Lung (tissue), 12 donors: ENCODE results near the gene RNF151. TPM values are rescaled to one million over a fixed set of nuclear protein-coding genes. Genes with fewer than 3 reads are reported as not detected.

Experiments used
- ATAC-seq: fragments of 200-7000 bp; cut with Tn5 transposase; one replicate; pipeline ENCODE4 v1.9.1; 2020; ENCODE audit warnings: moderate number of reproducible peaks; ENCODE audit not compliant: insufficient read depth, low FRiP score
- DNase-seq, 3 donors: peaks; one replicate each; pipeline ENCODE4 v3.0.0-alpha.2; 2013 to 2017
- H3K27ac ChIP-seq, 2 donors: one replicate each; pipeline ENCODE4 v1.5.1; 2013; ENCODE audit warnings: mild to moderate bottlenecking in 2 of 2, moderate library complexity in 2 of 2, control low read depth in 1 of 2, inconsistent platforms in 1 of 2, low read depth in 1 of 2, low read length in 1 of 2
- H3K27me3 ChIP-seq, 3 donors: one replicate each; pipeline ENCODE4 v1.5.1; 2013; ENCODE audit warnings: low read length in 2 of 3; ENCODE audit not compliant: control insufficient read depth in 3 of 3, insufficient read depth in 3 of 3
- H3K36me3 ChIP-seq, 4 donors: one replicate each; pipeline ENCODE4 v1.5.1; 2013; ENCODE audit warnings: low read length in 4 of 4, mild to moderate bottlenecking in 1 of 4, moderate library complexity in 1 of 4; ENCODE audit not compliant: control insufficient read depth in 4 of 4, insufficient read depth in 4 of 4
- H3K4me1 ChIP-seq, 5 donors: one replicate each; pipeline ENCODE4 v1.5.1; 2013; ENCODE audit warnings: low read length in 5 of 5, mild to moderate bottlenecking in 2 of 5, moderate library complexity in 1 of 5; ENCODE audit not compliant: control insufficient read depth in 5 of 5, insufficient read depth in 5 of 5
- H3K4me3 ChIP-seq: one replicate; pipeline ENCODE4 v1.5.1; 2013; ENCODE audit warnings: mild to moderate bottlenecking, control low read depth, moderate library complexity
- H3K9ac ChIP-seq, 2 donors: one replicate each; pipeline ENCODE4 v1.5.1; 2013; ENCODE audit warnings: low read length in 2 of 2, control low read depth in 1 of 2; ENCODE audit not compliant: insufficient read depth in 1 of 2
- H3K9me3 ChIP-seq, 4 donors: one replicate each; pipeline ENCODE4 v1.5.1; 2013; ENCODE audit warnings: low read length in 3 of 4, mild to moderate bottlenecking in 1 of 4, moderate library complexity in 1 of 4; ENCODE audit not compliant: control insufficient read depth in 4 of 4, insufficient read depth in 3 of 4
- CTCF ChIP-seq: IDR thresholded peaks from 2 replicates; pipeline ENCODE4 v1.5.1; 2012; ENCODE audit warnings: mild to moderate bottlenecking; ENCODE audit errors: control extremely low read depth, extremely low read depth
- WGBS, 2 donors: extraction: QIAGEN DNeasy Blood & Tissue Kit; methylation state at CpG; one replicate each; pipeline ENCODE4 v1.1.7; 2013; 5-methylcytosine and 5-hydroxymethylcytosine counted together
- polyA plus RNA-seq, 2 donors: library from polyadenylated mRNA; stranded (reverse); fragments of 200-250 nt; gene quantifications; one replicate each; pipeline ENCODE4 v1.2.1, GENCODE V29; 2013
- total RNA-seq, 2 donors: library from RNA; depleted of rRNA in 1 of 2; stranded (reverse); fragments of >200 nt in 1 of 2; gene quantifications; one replicate each; pipeline ENCODE4 v1.2.1, GENCODE V29; 2014 to 2021
- donor health status: control.
- donor health status: control.
- donor health status: Bipolar disorder and iron deficiency.
- donor health status: healthy.
- donor health status: DM: yes; HTN: yes; CAD: no.

RNF151 gene
- total and polyA plus RNA-seq, 4 donors, result 0.15 TPM; not detected in 3

GRCh38 chr16:1980770-1981087 lies 14.1 kb downstream of the RNF151 start:
- peaks cover 0 to 46% (median 33%) of the 10 kb centered on the region in 3 donors for H3K27me3 ChIP-seq
- H3K27ac ChIP-seq, result no peak overlapping the region
- ATAC-seq, result no peak
- no peak overlapping the region for H3K9ac ChIP-seq
- H3K9me3 ChIP-seq, result peaks cover 0 to 21% (median 0%) of the 10 kb centered on the region in 4 donors
- H3K4me3 ChIP-seq, result no peak overlapping the region
- 22 to 28% methylated on average over 16 of the region's 16 CpGs for WGBS, 2 donors
- no peak for DNase-seq
- TF ChIP-seq CTCF, result no peak
- peaks cover 0 to 17% (median 7%) of the 10 kb centered on the region in 5 donors for H3K4me1 ChIP-seq
- peaks cover 0 to 30% (median 12%) of the 10 kb centered on the region in 4 donors for H3K36me3 ChIP-seq

- H3K27me3 ChIP-seq, result peaks cover 0 to 46% (median 33%) of the 10 kb centered on the region in 3 donors
- 28 to 34% methylated on average over 6 of the region's 6 CpGs for WGBS, 2 donors
Observed at GRCh38 chr16:1981398-1981836, 14.8 kb downstream of the RNF151 start, which contains the start of gene NOXO1. TSS of gene NOXO1 (minus strand) at chr16:1981469. CDS start at chr16:1981179, 290 bp downstream.

GRCh38 chr16:1982013-1982433 lies 15.4 kb downstream of the RNF151 start:
- Histone ChIP-seq H3K27ac (no peak overlapping the region), H3K4me1 (peaks cover 0 to 17% (median 7%) of the 10 kb centered on the region in 5 donors), H3K27me3 (peaks cover 0 to 46% (median 33%) of the 10 kb centered on the region in 3 donors), H3K36me3 (peaks cover 0 to 29% (median 16%) of the 10 kb centered on the region in 4 donors), H3K9ac (no peak overlapping the region), H3K4me3 (no peak overlapping the region), H3K9me3 (peaks cover 0 to 11% (median 0%) of the 10 kb centered on the region in 4 donors)
- DNase-seq (no peak), ATAC-seq (no peak)
- WGBS, 2 donors, result 48 to 69% methylated on average over 5 of the region's 5 CpGs
- TF ChIP-seq CTCF, result no peak

More at GRCh38 chr16:1981398-1981836, 14.8 kb downstream of the RNF151 start, which contains the start of gene NOXO1:
- no peak for TF ChIP-seq CTCF
- no peak within 1 kb of the TSS for H3K27ac ChIP-seq
- ATAC-seq, result no peak
- peaks cover 0 to 30% (median 16%) of the 10 kb centered on the region in 4 donors for H3K36me3 ChIP-seq
- H3K4me3 ChIP-seq, result no peak within 1 kb of the TSS
- peaks cover 0 to 17% (median 7%) of the 10 kb centered on the region in 5 donors for H3K4me1 ChIP-seq
- no peak for DNase-seq
- peaks cover 0 to 17% (median 0%) of the 10 kb centered on the region in 4 donors for H3K9me3 ChIP-seq
- H3K9ac ChIP-seq, result no peak within 1 kb of the TSS
